CD4-positive, alpha-beta T cell treated with Interleukin-17A for 1 hour (primary cell): ENCODE measurements around the gene TNNT2.

Source experiments
- DNase-seq: peaks from one replicate; pipeline ENCODE4 v3.0.0-alpha.2; 2020

Gene TNNT2

DNA sequence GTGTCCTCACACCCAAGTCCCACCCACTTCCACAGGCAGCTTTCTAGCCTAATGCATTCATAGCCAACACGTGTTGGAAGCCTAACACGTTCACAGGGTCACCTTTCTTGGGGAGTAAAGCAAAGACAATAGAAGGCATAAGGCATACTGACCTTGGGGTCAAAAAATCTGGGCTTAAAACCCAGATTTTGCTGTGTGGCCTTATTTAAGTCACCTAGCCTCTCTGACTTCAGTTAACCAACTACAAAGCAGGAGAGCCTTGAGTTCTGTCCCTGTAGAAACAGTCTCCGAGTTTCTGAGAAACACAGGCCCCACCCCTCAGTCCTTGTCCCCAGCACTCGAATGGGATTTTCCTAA is 1.4 kb downstream of the TNNT2 start:
- no peak for DNase-seq

DNA sequence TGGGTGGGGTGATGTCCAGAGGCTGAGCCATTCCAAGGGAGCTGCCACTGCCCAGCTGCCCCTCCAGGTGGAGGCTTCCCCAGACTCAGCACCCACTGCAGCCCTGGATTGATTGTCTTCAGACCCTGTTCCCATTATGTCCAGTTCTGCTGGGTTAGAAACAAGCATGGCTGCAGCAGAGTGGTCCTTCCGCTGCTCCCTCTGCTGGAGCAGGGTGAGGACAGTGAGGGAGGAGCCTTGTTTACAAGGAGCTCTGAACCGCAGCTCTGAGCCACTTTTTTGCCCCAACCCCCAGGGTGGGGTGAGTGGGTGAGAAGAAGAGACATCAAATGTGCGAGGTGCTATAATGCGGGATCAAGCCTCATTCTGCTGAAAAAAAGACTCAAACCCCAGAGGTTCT is 2.3 kb downstream of the TNNT2 start:
- DNase-seq: no peak

DNA sequence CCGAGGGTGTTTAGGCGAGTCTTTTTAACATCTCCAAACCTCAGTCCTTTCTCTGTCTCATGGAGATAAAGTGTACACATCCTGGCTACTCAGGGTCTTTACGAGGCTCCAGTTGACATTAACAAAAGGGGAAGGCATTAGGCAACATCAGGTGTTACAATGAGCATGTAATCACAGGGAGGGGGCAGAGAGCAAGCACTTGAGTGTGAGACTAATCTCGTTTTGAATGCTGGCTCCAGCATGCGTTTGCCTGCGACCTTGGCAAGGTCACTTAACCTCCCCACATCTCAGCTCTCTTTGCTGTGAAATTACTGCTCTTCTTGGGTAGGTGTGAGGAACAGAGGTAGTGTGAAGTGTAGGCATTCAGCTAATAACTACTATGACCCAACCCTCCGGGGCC is 3.1 kb downstream of the TNNT2 start:
- no peak for DNase-seq

GRCh38 chr1:201371792-201372191 is 5.7 kb downstream of the TNNT2 start:
- DNase-seq: no peak

DNA sequence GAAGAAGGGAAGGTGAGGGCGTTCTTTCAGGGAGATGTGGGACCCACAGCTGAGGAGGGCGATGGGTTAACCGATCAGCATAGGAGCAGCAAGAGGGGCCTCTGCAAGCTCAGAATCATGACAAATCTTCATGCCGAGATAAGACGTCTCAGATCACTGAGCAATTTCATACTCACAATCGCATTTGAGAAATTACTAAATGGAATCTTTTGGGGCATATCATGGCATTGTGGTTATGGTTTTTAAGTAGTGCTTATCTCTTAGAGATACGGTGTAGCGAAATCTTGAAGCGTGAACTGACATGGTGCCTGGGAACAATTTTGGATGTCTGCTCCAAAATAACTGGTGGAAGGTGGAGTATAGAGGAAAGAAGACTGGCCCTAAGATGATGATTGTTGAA is 6.2 kb downstream of the TNNT2 start:
- no peak for DNase-seq

- DNase-seq: no peak
Observed at GRCh38 chr1:201370500-201370899, 7.0 kb downstream of the TNNT2 start.

GRCh38 chr1:201369209-201369608 is 8.3 kb downstream of the TNNT2 start:
- DNase-seq: no peak

- DNase-seq: no peak
Observed at GRCh38 chr1:201366696-201367095, 10.8 kb downstream of the TNNT2 start.

GRCh38 chr1:201365251-201365650 is 12.2 kb downstream of the TNNT2 start:
- no peak for DNase-seq

GRCh38 chr1:201364808-201365105 is 12.7 kb downstream of the TNNT2 start:
- DNase-seq: no peak

- no peak for DNase-seq
Observed at GRCh38 chr1:201363467-201363866, 14.0 kb downstream of the TNNT2 start.

DNA sequence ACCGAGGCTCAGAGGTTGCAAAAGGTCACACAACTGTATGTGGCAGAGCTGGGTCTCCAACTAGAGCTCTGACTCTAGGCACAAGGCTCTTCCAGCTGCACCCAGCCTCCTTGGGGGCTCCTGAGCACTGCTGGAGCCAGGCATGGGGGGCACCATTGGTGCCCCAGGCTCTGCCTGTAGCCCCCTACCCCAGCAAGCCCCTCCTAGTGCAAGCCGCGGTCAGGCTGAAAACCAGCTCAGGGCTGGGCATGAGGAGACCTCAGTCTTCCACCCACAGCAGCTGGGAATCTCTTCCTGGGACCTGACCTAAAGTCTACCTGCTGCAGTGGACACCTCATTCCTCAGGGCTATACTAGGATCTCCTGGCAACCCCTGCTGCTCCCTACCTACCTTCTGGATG is 14.6 kb downstream of the TNNT2 start:
- no peak for DNase-seq

DNA sequence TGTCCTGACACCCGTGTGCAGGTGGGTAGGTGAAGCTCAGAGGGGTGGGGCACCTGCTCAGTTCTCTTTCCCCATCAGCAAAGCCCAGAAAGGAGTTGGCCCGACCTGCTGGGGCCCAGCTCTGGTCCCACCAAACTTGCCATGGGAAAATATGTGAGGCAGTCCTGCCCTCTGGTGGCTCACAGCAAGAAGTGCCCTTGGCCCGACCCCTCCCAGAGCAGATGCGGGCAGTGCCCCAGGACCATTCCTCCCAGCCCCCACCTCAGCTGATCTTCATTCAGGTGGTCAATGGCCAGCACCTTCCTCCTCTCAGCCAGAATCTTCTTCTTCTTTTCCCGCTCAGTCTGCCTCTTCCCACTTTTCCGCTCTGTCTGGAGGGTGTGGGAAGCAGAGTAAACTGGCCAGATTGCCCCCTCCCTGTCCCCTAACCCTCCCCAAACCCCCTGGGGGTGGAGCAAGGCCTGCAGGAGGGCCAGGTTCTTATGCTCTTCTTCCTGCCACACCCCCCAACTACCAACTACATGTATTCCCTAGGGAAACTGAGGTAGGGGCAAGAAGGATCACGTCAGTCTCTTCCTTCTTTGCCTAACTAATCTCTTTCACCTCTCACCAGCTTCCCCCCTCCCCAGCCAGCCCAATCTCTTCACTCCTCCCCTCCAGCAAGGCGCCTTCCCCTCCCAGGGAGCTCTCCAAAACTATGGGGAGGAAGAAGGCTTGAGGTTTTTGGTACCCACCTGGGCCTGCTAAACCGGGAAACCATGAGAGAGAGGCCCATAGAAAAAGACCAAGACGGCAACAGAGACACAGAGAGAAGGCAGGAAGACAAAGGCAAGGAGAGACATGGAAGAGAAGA is 15.6 kb downstream of the TNNT2 start:
- DNase-seq: no peak

GRCh38 chr1:201360901-201361651 is 16.4 kb downstream of the TNNT2 start:
- DNase-seq: no peak

DNA sequence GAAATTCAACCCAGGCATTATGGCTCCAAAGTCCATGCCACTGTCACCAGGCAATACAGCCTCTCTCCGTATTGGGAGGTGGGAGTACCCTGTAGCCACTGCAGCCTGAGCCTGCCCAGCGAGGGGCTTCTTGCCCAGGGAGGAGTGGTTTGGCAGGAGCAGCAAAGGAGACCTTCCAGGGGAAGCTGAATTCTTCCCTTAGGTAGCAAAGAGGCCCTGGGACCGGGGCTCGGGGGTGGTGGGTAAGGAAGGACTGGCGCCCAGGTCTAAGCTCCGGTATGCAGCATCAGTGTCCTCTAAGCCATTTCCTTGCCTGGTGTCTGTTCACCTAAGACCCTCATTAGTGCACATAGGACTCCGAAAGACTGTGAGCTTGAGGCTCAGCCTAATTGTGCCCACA is 17.0 kb downstream of the TNNT2 start:
- no peak for DNase-seq

DNA sequence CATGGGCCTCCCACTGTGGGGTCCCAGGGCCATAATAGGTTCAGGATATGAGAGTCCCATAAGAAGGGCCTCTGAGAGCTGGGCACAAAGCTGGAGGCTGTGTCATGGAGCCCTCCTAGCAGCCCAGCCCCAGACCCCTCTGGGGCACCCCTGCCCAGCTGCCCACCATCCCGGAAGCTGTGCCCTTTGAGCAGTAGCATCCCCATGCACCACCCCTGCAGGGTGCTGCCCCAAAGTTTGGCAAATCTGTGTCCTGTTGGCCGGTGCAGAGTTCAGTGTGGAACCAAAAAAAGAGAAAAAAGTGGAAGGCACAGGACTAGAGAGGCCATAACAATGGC is 17.6 kb downstream of the TNNT2 start:
- no peak for DNase-seq

- no peak for DNase-seq
Observed at GRCh38 chr1:201359031-201359872, 18.2 kb downstream of the TNNT2 start.

- DNase-seq: no peak
Observed at GRCh38 chr1:201358596-201358995, 18.9 kb downstream of the TNNT2 start.

GRCh38 chr1:201357636-201358348 is 19.7 kb downstream of the TNNT2 start:
- DNase-seq: no peak

DNA sequence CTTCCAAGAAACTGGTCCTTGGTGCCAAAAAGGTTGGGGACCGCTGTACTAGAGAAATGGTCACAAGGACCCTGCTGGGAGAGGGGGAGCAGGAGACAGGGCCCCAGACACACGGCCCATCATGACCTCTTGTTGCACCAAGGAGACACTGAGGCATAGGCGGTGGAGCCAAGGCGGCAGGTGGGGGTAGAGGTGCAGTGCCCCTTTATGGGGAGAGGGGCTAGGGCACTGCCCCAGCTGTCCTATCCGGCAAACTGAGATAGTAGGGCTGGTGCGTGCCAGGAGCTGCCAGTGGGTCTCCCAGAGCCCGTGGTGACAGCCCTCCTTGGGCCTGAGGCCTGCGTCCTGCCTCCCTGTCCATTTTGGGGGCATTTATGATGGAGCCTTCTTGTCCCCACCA is 20.3 kb downstream of the TNNT2 start:
- no peak for DNase-seq

GRCh38 chr1:201356701-201357100 is 20.8 kb downstream of the TNNT2 start:
- no peak for DNase-seq

DNA sequence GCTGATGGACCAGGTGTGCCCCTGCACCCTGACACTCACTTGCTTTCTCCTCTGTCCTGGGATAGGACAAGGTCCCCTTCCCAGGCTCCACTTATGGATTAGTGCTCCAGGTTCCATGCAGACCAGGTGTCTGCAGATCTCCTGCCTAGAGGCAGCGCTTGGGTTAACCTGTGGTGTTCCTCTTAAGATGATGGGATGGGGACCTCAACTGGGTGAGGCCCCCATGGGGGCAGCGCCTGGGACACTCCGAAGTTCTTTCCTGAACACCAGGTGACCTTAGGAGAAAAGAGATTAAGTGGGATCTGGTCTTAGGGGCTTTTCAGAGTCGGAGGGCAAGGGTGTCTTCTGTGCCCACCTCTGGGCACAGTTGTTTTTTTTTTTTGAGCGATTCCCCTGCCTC is 21.2 kb downstream of the TNNT2 start:
- no peak for DNase-seq

GRCh38 chr1:201355471-201355870 is 22.0 kb downstream of the TNNT2 start:
- DNase-seq: no peak
